ENCODE data around the gene ENC1.

The ENC1 gene

GRCh38 chr5:74625742-74626241 lies 14.7 kb downstream of the ENC1 start:
- H3K36me3 ChIP-seq, result peaks cover 20% of the 10 kb centered on the region
- peak; percentile 80 for DNase-seq
- TF ChIP-seq, protein P1, sequence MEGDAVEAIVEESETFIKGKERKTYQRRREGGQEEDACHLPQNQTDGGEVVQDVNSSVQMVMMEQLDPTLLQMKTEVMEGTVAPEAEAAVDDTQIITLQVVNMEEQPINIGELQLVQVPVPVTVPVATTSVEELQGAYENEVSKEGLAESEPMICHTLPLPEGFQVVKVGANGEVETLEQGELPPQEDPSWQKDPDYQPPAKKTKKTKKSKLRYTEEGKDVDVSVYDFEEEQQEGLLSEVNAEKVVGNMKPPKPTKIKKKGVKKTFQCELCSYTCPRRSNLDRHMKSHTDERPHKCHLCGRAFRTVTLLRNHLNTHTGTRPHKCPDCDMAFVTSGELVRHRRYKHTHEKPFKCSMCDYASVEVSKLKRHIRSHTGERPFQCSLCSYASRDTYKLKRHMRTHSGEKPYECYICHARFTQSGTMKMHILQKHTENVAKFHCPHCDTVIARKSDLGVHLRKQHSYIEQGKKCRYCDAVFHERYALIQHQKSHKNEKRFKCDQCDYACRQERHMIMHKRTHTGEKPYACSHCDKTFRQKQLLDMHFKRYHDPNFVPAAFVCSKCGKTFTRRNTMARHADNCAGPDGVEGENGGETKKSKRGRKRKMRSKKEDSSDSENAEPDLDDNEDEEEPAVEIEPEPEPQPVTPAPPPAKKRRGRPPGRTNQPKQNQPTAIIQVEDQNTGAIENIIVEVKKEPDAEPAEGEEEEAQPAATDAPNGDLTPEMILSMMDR (IDR thresholded peaks at IDR 0.05; ENCODE audit: low read depth, low read length), result peak; percentile 81
- no peaks in the 10 kb centered on the region for H3K9me3 ChIP-seq
- H3K27me3 ChIP-seq, result no peaks in the 10 kb centered on the region
- H3K4me3 ChIP-seq (ENCODE audit: low read depth, low read length), result no peak overlapping the region
- peaks cover 41% of the 10 kb centered on the region for H3K4me1 ChIP-seq

GRCh38 chr5:74624931-74625505 lies 15.5 kb downstream of the ENC1 start:
- peaks cover 13% of the 10 kb centered on the region for H3K36me3 ChIP-seq
- DNase-seq, result peak; percentile 45
- H3K4me1 ChIP-seq, result peaks cover 41% of the 10 kb centered on the region
- TF ChIP-seq, protein P1 (IDR thresholded peaks at IDR 0.05; ENCODE audit: low read depth, low read length), result no peak
- H3K9me3 ChIP-seq, result no peaks in the 10 kb centered on the region
- H3K27me3 ChIP-seq, result no peaks in the 10 kb centered on the region
- 0 out of 2 replicates have a peak overlapping the region, but pooled peaks have one; percentile 5 for H3K4me3 ChIP-seq (ENCODE audit: low read depth, low read length)

- H3K9me3 ChIP-seq, result no peaks in the 10 kb centered on the region
- DNase-seq, result no peak
- no peak overlapping the region for H3K4me3 ChIP-seq (ENCODE audit: low read depth, low read length)
- TF ChIP-seq, protein P1 (IDR thresholded peaks at IDR 0.05; ENCODE audit: low read depth, low read length), result no peak
- peaks cover 41% of the 10 kb centered on the region for H3K4me1 ChIP-seq
- no peaks in the 10 kb centered on the region for H3K27me3 ChIP-seq
- peaks cover 9% of the 10 kb centered on the region for H3K36me3 ChIP-seq
Measured at GRCh38 chr5:74624501-74624900, 16.0 kb downstream of the ENC1 start.

DNA sequence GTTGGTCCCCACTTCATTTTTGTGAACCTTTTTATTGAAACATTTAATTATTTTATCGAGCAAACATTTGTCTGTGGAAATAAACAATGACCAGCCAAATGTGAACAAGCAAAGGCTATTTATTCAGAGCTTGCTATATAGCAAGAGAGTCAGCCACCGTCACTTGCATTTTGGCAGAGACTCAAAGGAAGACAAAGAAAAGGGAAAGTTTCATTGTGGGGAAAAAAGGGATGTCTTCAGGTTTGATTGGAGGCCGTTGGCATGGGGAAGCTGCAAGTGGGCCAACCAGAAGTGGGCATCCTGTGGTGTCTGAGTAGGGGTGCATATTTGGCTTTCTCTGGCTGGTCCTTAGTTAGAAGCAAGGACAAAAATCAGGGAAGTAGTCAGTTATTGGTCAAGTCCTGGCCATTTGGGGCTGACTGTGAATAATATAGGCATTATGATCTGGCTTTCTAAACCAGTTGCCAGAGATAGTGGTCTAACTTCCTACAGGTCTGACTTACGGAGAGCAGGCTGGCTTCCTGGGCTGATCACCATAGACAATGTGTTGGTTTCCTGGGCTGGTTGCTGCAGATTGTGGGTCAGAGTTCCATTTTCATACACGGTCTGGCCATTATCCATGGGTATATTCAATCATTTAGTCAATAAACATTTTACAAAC lies 16.6 kb downstream of the ENC1 start:
- no peaks in the 10 kb centered on the region for H3K27me3 ChIP-seq
- H3K4me3 ChIP-seq (ENCODE audit: low read depth, low read length), result no peak overlapping the region
- peaks cover 5% of the 10 kb centered on the region; the same call in 1 of the 2 replicates for H3K36me3 ChIP-seq
- TF ChIP-seq, protein P1 (IDR thresholded peaks at IDR 0.05; ENCODE audit: low read depth, low read length), result no peak
- no peak for DNase-seq
- H3K4me1 ChIP-seq, result peaks cover 41% of the 10 kb centered on the region
- no peaks in the 10 kb centered on the region for H3K9me3 ChIP-seq

DNA sequence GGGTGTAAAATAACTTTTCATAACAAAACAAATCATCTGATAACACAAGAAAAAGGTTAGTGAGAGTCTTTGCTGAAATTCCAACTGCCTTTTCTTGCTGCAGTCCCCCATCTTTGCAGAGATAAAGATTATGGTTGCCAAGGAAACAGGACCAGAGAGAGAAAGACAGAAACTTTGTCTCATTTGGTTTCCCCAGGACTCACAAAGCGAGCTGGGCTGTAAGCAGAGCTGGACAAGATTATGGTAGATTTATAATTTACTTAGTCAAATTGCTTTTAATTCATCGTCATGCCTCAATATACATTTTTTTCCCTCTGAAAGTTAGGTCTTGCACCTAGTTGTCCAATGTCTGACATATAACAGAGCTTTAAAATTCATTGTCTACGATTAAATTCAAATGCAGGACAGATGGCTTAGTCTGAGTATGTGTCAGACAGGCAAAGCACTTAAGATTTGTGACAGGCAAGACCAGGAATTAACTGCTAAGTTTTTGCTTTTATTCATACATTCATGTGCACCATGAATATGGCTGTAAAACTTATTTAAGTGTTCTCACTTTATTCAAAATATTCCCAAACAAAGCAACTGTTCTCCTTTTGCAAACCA lies 17.4 kb downstream of the ENC1 start:
- TF ChIP-seq, protein P1 (IDR thresholded peaks at IDR 0.05; ENCODE audit: low read depth, low read length), result no peak
- Histone ChIP-seq H3K36me3 (no peaks in the 10 kb centered on the region), H3K4me3 (ENCODE audit: low read depth, low read length) (no peak overlapping the region), H3K4me1 (peaks cover 36% of the 10 kb centered on the region), H3K27me3 (no peaks in the 10 kb centered on the region), H3K9me3 (no peaks in the 10 kb centered on the region)
- no peak for DNase-seq

- H3K9me3 ChIP-seq, result no peaks in the 10 kb centered on the region
- TF ChIP-seq, protein P1 (IDR thresholded peaks at IDR 0.05; ENCODE audit: low read depth, low read length), result no peak
- H3K4me1 ChIP-seq, result peaks cover 31% of the 10 kb centered on the region
- no peaks in the 10 kb centered on the region for H3K27me3 ChIP-seq
- H3K36me3 ChIP-seq, result no peaks in the 10 kb centered on the region
- DNase-seq, result no peak
- no peak overlapping the region for H3K4me3 ChIP-seq (ENCODE audit: low read depth, low read length)
Measured at GRCh38 chr5:74622122-74622521, 18.4 kb downstream of the ENC1 start.

Measured in BE2C (cell line).